GM12801 (cell line): ENCODE measurements around the gene SLC2A4RG.

Experiments
- CTCF ChIP-seq: IDR thresholded peaks from one replicate; pipeline ENCODE4 v1.5.1; 2011; ENCODE audit warnings: control low read depth; ENCODE audit not compliant: insufficient read length; ENCODE audit errors: extremely low read depth

SLC2A4RG gene

GRCh38 chr20:63734946-63735858 is 4.4 kb upstream of the SLC2A4RG start:
- TF ChIP-seq CTCF = no peak

- no peak for TF ChIP-seq CTCF
These were observed 3.5 kb upstream of the SLC2A4RG start, which contains the start of gene LIME1 for GRCh38 chr20:63735859-63736718. Gene LIME1 (plus strand): TSS chr20:63736664. CDS start chr20:63737550, 886 bp downstream.

- no peak for TF ChIP-seq CTCF
These were observed 2.5 kb upstream of the SLC2A4RG start for GRCh38 chr20:63736893-63737694.

DNA sequence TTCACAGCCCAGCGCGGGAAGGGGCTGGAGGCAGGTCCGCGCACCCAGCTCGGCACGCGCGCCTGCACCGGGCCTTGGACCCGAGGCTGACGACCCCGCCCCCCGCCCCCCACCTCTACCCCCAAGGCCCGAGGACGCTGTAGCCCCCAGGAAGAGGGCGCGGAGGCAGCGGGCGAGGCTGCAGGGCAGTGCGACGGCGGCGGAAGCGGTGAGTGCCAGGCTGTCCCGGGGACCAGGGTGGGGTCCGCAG is 2.0 kb upstream of the SLC2A4RG start:
- TF ChIP-seq CTCF = no peak

- no peak for TF ChIP-seq CTCF
These were observed 1.5 kb upstream of the SLC2A4RG start for GRCh38 chr20:63737945-63738686.

GRCh38 chr20:63738687-63739129 is 868 bp upstream of the SLC2A4RG start:
- TF ChIP-seq CTCF = no peak
